Measurements from ENCODE around the gene GPRC5A.

The GPRC5A gene

DNA sequence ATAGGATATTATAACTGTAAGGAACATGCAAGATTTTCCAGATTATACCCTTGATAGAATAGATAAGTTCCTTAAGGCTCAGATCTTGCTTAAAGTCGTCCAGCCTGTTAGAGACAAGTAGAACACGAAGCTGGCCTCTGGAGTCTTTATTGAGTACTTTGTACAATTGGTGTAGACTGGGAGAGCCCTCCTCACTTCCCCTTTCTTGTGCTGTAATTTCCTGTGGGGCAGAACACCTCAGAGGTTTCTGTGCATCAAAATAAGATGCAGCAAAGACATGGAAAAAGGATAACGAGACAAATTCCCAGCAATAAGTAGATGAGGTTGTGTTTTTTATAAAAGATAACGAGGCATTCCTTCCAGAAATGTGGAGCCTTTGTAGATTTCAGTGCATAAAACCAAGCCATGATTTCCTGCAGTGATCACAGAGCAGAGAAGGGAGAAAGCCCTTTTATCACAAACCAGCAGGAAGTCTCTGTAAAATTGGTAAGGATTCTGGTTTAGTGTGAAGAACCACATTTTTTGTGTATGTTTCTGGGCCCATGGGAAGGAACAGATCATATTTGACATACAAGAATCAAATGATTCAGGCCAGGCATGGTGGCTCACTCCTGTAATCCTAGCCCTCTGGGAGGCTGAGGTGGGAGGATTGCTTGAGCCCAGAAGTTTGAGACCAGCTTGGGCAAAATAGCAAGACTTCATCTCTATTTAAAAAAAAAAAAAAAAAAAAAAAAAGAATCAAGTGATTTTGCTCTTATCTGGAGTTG lies 18.0 kb downstream of the GPRC5A start:
- DNase-seq (ENCODE audit: low read depth, low spot score): no peak

DNA sequence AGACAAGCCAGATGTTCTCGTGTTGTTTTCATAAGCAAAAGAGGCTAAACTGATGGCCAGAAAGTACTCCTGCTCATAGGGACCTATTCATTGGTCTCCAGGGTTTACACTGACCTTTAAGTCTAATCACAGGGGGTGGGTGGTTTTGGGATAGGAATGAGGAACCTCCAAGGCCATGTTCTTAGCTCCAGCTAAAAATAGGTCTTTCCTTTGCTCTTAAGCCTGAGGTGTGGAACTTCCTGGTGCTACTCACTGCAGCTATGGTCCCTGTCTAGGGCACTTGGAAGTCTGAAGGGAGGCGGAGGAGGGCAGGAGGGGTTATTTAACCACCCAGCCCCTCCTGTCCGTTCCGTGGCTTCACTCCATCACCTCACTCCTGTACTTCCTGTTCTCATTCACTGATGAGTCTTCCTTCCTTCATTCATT lies 18.6 kb downstream of the GPRC5A start:
- no peak for DNase-seq (ENCODE audit: low read depth, low spot score)

DNA sequence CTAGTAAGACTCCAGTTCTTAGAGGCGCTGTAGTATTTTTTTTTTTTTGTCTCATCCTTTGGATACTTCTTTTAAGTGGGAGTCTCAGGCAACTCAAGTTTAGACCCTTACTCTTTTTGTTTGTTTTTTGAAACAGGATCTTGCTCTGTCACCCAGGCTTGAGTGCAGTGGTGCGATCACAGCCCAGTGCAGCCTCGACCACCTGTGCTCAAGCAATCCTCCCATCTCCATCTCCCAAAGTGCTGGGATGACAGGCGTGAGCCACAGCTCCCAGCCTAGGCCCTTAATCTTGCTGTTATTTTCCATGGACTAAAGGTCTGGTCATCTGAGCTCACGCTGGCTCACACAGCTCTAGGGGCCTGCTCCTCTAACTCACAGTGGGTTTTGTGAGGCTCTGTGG lies 21.3 kb downstream of the GPRC5A start:
- DNase-seq (ENCODE audit: low read depth, low spot score): no peak

DNA sequence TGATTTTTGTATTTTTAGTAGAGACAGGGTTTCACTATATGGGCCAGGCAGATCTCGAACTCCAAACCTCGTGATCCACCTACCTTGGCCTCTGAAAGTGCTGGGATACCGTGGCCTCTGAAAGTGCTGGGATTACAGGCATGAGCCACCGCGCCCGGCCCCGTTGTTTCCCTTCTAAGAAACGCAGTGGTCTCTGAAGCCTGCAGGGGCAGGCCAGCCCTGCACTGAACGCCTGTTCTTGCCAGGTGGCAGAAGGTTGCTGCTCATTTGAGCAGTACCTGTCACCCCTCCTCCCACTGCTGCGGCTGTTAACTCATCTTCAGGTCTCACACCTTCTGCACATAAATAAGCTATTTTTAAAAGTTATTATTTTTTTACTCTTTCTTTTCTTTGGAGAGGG lies 24.3 kb downstream of the GPRC5A start:
- no peak for DNase-seq (ENCODE audit: low read depth, low spot score)

DNA sequence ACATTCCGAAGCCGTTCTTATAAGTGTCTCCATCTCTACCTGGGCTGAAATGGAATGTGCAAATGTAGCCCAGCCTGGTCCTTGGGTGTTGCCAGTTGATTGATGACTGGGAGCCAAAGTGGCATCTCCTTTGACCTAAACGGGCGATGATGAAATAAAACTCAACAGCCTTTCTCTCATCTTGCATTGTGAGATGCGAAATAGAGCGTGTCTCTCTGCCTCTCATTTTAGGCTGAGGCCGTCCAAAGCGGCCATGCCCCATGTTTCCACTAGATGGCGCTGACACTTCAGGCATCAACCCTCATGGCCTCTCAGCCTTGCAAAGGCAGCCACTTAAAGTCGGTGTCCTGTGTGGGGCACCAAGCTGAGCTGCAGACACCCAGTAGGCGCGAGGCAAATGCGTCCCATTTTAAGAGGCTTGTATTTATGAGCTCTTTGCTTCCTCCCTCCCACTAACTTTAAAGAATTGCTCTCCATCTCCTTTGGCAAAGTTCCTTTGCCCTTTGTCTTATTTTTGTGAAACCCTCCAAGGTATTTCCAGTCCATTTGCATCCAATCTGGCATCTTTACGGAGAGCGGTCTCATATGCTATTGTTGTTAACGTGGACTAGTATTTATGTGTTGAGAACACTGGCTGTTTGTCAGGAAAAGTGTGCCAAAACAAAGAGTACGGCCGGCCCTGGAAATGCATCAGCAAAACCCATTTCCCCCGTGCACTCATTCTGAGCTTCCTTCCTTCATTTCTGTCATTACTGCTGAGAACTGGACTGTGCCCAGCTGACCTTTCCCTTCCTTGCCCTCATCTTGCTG lies 25.0 kb downstream of the GPRC5A start:
- DNase-seq (ENCODE audit: low read depth, low spot score): peak; percentile 79

DNA sequence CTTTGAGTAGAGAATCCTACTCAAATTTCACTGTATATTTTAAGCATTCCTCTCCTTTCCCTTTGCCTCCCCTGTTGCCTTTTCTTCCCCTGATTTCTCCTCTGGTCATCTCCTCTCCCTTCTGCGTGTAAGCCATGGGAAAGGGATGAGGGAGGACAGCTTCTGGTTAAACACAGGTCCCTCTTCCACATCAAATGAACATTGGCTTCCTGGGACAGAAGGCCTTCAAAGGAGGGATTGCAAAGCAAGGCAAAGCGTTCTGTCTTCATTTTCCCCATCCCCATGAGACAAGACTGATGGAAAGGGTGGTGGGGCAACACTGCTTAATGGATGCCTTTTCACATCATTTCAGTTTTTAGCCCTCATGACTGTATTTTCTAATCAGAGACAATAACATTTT lies 26.2 kb downstream of the GPRC5A start:
- no peak for DNase-seq (ENCODE audit: low read depth, low spot score)

DNA sequence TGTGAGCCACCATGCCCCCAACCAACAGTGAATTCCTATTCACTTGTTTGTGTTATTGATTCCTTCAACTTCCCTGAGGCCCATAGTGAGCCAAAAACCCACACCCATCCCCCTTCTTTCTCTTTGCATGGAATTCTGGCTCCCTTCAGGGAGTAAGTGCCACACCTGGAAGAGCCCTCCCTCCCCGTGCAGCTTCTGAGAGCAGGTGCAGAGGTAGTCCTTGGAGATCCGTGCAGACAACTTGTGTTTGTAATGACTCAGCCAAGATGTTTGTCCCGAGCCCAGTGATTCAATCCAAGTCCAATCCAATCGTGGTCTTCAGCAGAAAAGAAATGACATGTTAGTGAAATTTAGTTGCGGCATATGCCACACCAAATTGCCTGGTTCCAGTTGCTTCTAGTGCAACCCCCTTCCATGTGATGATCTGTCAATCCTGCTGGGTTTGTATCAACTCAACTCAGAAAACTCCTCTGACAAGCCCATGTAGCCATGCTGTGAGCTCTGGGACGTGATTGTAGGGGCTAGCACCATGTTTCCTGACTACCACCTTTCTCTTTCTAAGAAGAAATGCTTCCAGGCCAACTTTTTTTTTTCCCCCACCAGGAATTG lies 27.5 kb downstream of the GPRC5A start:
- DNase-seq (ENCODE audit: low read depth, low spot score): no peak

DNA sequence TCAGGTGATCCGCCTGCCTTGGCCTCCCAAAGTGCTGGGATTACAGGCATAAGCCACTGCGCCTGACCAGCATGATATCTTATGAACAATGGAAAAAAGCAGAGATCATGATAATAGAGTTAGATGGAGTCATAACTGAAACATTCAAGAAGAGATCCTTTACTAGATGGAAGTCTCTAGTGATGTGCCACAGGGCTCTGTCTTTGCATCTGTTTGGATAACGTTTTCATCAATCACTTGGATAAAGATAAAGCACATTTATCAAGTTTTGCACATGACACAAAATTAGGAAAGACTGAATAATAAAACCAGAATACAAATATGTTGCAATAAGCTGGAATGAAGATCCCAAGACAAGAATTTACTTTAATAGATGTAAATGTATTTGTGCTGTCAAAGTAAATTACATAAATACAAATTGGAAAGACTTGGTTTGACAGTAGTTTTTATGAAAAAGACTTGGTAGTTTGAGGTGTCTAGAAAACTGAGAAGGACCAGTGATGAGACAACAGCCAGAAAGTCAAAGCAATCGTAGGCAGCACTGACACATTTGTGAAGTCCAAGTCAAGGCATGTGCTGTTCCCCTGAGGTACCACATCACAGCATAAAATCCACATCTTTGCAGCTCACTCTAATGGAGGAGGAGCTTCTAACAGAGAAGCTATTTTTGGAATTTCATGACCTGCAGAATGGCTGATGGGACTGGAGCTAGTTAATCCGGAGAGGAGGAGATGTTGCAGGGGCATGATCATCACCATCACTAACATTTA lies 28.5 kb downstream of the GPRC5A start:
- DNase-seq (ENCODE audit: low read depth, low spot score): no peak

DNA sequence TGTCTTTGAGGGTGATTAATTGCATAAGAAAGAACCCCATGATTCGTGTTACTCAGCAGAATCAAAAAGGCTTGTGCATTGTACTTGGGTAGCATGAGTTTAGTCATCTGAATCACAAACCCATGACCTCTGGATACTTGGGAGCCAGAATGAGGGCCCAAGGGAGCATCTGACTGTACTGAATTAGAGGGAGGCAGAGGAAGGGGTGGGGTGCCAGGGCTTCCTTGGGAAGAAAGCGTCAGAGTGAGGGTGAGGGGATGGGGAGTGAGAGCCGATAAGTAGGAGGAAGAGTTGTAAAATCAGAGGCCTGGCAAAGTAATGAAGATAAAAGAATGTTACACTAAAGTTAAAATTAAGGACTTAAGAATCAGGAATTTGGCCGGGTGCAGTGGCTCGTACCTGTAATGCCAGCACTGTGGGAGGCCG lies 30.8 kb downstream of the GPRC5A start:
- DNase-seq (ENCODE audit: low read depth, low spot score): no peak

DNA sequence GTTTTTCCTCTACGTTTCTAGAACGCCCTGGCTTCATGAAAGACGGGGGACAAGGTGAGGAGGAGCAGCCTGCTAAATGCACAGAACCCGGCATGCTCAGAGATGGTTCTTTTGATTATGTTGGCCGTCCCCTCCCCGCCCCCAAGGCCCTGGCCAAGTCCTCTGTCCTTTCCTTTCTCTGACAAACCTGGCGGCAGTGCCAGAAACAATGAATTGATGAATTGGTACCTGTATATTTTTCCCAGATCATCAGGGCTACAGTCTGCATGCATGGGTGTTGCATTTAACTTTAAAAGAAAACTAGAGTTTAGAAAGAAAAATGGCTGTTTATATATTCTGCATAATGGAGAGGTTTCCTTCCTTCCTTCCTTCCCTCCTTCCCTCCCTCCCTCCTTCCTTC lies 31.6 kb downstream of the GPRC5A start:
- no peak for DNase-seq (ENCODE audit: low read depth, low spot score)

DNA sequence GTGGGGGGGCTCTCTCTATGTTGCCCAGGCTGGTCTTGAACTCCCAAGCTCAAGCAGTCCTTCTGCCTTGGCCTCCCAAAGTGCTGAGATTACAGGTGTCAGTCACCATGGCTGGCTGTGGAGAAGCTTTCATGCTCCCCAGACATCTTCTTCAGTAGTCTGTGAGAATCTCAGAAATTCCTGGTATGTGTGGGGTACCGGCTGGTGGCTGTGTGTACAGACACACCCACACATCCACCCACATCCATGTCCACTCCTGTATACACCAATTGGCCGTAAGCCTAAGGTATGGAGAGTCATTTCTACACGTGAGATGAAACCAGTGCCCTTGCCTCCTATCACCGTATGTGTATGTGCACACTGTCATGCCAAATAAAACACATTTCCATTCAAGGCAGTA lies 32.8 kb downstream of the GPRC5A start:
- no peak for DNase-seq (ENCODE audit: low read depth, low spot score)

DNA sequence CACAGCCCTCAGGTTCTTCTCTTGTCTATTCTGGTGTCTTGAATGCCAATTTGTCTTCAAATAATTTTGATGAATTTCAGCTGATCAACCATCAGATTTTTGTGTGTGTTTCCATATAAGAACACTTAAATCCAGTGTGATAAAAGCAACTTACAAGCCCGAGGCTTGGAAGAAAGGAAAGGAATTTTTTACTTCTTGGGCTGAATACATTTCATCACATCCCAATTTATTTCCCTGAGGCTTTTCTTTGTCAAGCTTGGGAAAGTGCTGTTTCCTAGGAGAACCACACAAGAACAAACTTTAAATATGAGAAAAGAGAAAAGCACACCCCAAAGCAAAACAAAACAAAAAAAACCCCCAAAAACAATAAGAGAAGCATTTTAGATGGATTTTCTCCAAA lies 34.0 kb downstream of the GPRC5A start:
- no peak for DNase-seq (ENCODE audit: low read depth, low spot score)

DNA sequence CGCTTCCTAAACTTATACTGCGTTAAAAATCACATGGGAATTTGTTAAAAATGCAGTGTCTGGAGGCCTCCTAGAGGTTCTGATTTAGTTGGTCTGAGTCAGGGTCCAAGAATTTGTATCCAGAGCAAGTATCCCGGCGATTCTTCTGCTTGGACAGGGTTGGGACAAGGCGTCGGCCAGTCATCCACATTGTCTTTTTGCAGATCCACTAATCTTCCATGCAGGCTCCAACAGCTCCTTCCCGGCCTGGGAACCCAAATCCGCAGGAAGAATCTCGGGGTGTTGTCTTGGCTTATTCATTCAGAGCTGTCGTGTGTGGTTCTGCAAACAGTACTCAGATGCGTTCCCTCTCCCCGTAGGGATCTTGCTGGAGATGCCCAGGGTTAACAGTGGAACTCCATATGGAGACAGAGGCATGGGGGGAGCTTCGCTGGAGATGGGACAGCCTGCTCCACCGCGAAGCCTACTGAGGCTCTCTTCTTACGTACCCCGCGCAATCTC lies 35.3 kb downstream of the GPRC5A start:
- no peak for DNase-seq (ENCODE audit: low read depth, low spot score)

DNA sequence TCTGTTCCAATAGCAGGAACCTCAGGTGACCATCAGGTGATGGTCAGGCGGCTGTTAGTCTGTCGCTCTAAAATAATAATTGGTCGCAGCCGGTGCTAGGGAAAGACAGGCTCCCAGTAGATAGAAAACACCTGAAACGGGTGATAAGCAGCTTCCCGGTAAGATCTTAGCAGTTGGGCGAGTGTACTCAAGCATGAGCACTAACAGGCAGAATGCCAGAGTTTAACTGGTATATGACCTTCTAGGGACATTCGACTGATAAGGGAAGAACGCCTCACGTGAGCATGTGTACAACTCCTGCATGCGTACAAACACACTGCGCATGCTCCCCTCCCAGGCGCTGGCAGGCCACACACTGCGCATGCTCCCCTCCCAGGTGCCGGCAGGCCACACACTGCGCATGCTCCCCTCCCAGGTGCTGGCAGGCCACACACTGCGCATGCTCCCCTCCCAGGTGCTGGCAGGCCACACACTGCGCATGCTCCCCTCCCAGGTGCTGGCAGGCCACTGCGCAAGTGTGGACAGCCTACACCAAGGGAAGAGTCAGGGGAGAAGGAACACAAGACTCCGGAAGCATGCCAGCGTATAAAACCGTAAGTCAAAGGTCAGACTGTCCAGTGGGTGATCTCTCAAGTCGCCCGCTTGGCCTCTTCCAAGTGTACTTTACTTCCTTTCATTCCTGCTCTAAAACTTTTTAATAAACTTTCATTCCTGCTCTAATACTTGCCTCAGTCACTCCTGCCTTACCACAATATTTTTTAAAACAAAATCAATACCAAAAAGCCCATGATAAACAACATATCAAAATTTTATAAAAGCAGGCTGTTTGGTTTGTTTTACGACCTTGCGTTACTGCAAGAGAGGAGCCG lies 36.1 kb downstream of the GPRC5A start:
- no peak for DNase-seq (ENCODE audit: low read depth, low spot score)

DNA sequence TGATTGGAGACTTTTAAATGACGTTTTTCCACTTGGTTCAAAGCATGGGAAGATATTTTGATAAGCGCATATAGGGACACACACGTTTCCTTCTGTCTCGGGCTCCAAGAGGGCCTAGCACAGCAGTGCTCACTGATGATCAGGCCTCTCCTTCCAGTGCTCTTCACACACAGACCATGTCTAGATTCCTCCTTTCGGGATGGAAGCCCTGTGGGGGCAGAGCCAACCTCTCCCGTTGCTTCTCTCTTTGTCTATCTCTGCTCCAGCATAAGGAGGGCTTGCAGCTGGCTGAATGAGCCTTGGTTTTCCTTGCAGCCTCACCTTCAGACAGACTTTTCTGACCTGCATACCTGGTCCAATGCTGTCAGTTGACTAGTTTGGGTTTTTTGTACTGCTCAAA lies 38.3 kb downstream of the GPRC5A start:
- no peak for DNase-seq (ENCODE audit: low read depth, low spot score)

DNA sequence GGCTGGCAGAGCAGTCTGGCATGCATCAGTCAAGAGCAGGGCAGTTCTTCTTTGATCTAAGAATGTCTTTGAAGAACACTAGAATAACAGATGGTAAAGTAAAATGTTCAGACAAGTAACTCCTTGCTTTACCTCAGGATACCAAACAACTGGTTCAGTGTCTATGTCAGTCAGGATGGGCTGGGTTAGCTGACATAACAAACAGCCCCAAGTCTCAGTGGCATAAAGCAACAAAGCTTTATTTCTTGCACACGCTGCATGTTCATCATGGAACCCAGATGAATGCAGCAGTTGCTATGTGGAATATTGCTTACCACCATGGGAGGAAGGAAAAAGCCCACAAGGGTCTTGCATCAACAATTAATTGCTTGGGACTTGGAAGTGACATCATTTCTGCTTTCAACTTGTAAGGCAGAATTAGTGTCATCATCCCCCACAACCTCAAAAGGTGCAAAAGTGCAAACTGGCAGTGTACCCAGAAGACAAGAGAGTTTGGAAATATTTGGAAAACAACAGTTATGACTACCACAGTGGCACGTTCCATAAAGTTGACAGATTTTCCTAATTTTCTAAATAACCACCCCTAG lies 39.4 kb downstream of the GPRC5A start:
- no peak for DNase-seq (ENCODE audit: low read depth, low spot score)

DNA sequence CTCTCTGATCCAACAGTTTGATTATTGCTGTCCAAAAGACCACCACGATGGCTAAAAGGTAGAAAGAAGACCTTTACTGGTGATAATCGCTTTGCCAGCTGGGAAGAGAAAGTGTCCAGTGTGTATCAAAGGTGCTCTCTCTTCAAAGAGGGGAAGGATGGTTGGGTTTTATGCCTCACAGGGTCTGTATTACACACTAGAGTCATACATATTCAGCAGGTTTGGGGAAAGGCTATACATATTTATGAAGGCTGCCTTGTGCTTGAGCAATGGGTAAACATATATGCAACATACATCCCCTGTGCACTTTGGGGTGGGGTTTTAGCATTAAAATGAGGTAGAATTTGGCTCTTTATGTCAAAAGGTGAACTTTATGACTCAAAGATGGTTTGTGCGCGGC lies 42.4 kb downstream of the GPRC5A start:
- no peak for DNase-seq (ENCODE audit: low read depth, low spot score)

DNA sequence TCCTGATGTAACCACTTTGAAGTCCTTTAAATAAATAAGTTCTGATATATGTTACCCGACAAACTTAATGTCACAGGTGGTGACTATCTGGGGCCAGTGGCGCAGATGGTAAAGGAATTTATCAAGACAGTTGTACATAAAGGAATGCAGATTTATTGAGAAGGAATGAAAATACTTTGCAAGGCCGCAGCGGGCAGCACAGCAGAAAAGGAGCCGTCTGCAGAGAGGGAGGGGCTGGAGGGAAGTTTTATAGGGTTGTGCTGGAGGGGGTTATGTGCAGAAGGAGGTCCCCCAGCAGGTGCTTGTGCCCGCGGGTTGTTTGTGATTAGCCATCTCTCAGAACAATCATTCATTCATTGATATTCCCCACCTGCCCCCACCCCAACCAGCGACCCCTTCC lies 43.2 kb downstream of the GPRC5A start:
- DNase-seq (ENCODE audit: low read depth, low spot score): no peak

DNA sequence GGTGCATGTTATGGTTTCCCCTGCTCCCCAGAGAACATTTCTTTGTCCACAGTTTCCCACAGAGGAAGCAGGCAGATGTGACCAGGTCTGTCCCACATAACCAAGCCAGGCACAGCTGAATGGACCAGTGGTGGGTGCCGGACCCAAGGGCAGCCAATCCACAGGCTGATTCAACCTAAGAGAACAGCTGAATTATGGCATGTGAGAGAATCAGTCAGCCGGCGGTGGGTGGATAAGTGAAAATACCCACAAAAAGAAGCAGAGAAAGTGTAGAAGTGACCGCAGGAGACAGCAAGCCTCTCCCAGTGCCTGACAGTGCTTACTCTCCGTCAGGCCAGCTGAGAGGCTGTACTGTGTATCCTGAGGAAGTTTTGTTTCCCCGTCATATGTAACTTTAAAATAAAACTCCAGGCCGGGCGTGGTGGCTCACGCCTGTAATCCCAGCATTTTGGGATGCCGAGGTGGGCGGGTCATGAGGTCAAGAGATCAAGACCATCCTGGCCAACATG lies 45.7 kb downstream of the GPRC5A start:
- DNase-seq (ENCODE audit: low read depth, low spot score): no peak

DNA sequence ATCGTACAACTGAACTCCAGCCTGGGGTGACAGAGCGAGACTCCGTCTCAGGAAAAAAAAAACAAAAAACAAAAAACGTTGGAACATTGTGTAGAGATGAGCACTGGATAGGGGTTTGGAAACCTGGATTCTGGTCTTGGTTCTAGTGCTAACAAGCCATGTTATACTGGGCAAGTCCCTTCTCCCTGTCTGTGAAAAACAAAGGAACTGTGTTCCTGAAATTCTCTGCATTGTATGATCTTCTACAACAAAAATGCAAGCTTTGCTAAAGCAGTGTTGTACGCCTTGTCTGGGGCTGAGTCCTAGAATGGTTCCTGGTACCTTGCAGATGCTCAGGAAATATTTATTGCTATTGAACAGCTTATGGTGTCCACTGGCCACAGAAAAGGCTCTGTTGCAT lies 47.2 kb downstream of the GPRC5A start:
- DNase-seq (ENCODE audit: low read depth, low spot score): no peak
